Measurements from ENCODE around the gene CYP4F3.

DNA sequence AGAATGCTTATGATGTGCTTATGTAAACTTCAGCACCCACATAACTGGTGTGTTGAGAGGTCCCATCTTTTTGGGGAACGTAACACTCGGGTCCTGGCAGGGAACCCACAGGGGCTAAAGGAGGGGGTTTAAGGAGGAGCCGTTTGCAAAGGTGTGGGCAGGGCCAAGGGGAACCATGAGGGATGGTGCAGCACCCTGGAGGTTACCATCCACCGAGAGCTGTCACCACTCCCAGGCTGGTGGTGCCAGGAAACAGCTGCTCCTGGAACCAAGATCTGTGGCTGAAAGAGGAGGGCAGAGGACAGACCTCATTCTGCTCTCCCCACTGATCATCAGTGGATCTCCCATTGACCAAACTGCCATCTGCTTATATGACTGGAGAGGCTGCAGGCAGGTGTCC is 48.9 kb upstream of the CYP4F3 start:
- TF ChIP-seq, protein P1, sequence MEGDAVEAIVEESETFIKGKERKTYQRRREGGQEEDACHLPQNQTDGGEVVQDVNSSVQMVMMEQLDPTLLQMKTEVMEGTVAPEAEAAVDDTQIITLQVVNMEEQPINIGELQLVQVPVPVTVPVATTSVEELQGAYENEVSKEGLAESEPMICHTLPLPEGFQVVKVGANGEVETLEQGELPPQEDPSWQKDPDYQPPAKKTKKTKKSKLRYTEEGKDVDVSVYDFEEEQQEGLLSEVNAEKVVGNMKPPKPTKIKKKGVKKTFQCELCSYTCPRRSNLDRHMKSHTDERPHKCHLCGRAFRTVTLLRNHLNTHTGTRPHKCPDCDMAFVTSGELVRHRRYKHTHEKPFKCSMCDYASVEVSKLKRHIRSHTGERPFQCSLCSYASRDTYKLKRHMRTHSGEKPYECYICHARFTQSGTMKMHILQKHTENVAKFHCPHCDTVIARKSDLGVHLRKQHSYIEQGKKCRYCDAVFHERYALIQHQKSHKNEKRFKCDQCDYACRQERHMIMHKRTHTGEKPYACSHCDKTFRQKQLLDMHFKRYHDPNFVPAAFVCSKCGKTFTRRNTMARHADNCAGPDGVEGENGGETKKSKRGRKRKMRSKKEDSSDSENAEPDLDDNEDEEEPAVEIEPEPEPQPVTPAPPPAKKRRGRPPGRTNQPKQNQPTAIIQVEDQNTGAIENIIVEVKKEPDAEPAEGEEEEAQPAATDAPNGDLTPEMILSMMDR (IDR thresholded peaks at IDR 0.05) = no peak
- TF ChIP-seq ZFX (IDR thresholded peaks at IDR 0.05; ENCODE audit: borderline replicate concordance) = no peak
